Endothelial cell of umbilical vein (primary cell): ENCODE measurements around the gene VAPB. TPM values are rescaled to one million over a fixed set of nuclear protein-coding genes. Genes with fewer than 3 reads are reported as not detected.

Experiments used
- BruUV-seq: library from RNA; stranded (reverse); fragments of 400-500 nt; replicated peaks from 2 replicates; lab custom pipeline; 2021; lab: Mats Ljungman, UMichigan
- CTCF ChIA-PET: fragments of 300-600, 350-600 bp; sonication (Branson Sonifier 250); formaldehyde crosslinking; loops from one replicate; lab custom pipeline; 2021; ENCODE audit warnings: antibody characterized with exemption, inconsistent platforms; lab: Charles Lee
- POLR2A ChIA-PET: fragments of 300-600, 350-600 bp; sonication (Branson Sonifier 250); formaldehyde crosslinking; loops from one replicate; lab custom pipeline; 2021; ENCODE audit warnings: antibody characterized with exemption, inconsistent platforms; lab: Charles Lee
- DNase-seq: peaks from one replicate; pipeline ENCODE4 v3.0.0-alpha.2; 2011; ENCODE audit warnings: low read depth, low spot score
- FAIRE-seq: peaks from 2 replicates; lab custom pipeline; 2011; peaks lifted over from hg19 to GRCh38; lab: Jason Lieb, UNC
- H2AFZ ChIP-seq: 2 replicates; pipeline ENCODE4 v1.6.0; 2012; ENCODE audit warnings: low read depth, low read length, control low read depth, inconsistent platforms
- H3K27ac ChIP-seq: 2 replicates; pipeline ENCODE4 v1.5.1; 2011; ENCODE audit warnings: low read depth, mild to moderate bottlenecking, control low read depth, low read length, moderate library complexity; ENCODE audit not compliant: insufficient read depth
- H3K27me3 ChIP-seq, 2 experiments: 2 replicates each; pipeline versions ENCODE4 v1.6.0 to v1.6.1; 2011; ENCODE audit warnings: low read length in 2 of 2, mixed read lengths in 1 of 2; ENCODE audit not compliant: control insufficient read depth in 2 of 2, insufficient read depth in 2 of 2
- H3K36me3 ChIP-seq, 2 experiments: 2 replicates in 1 of 2; 3 replicates in 1 of 2; pipeline ENCODE4 v1.5.1; 2011; ENCODE audit warnings: low read length in 2 of 2, mild to moderate bottlenecking in 1 of 2, moderate library complexity in 1 of 2; ENCODE audit not compliant: control insufficient read depth in 2 of 2, insufficient read depth in 2 of 2; ENCODE audit errors: extremely low read depth in 1 of 2
- H3K4me1 ChIP-seq: 3 replicates; pipeline ENCODE4 v1.5.1; 2011; ENCODE audit warnings: mild to moderate bottlenecking, low read length; ENCODE audit not compliant: control insufficient read depth, insufficient read depth; ENCODE audit errors: extremely low read depth
- H3K4me2 ChIP-seq: 2 replicates; pipeline ENCODE4 v1.6.1; 2011; ENCODE audit warnings: low read length, control low read depth, mixed read lengths; ENCODE audit not compliant: insufficient read depth
- H3K4me3 ChIP-seq, 3 experiments: fragments of 200-600 bp in 1 of 3; sonication (generic), shearing (Covaris generic) in 1 of 3; replicated peaks in 1 of 3; 2 replicates each; pipeline ENCODE4 v1.5.1; 2011 to 2016; ENCODE audit warnings: control low read depth in 3 of 3, low read length in 3 of 3, mild to moderate bottlenecking in 2 of 3, inconsistent platforms in 1 of 3, low read depth in 1 of 3, moderate library complexity in 1 of 3; ENCODE audit not compliant: insufficient read depth in 1 of 3
- H3K79me2 ChIP-seq: 2 replicates; pipeline ENCODE4 v1.6.0; 2012; ENCODE audit warnings: low read length, inconsistent platforms; ENCODE audit not compliant: control insufficient read depth, insufficient read depth
- H3K9ac ChIP-seq: replicated peaks from 2 replicates; pipeline ENCODE3; 2011; ENCODE audit warnings: low read length, control low read depth; ENCODE audit not compliant: insufficient read depth; ENCODE audit errors: extremely low read depth
- H3K9me1 ChIP-seq: replicated peaks from 3 replicates; pipeline ENCODE4 v1.6.0; 2011; ENCODE audit warnings: mild to moderate bottlenecking, low read length; ENCODE audit not compliant: control insufficient read depth, insufficient read depth; ENCODE audit errors: extremely low read depth
- H3K9me3 ChIP-seq: replicated peaks from 2 replicates; pipeline ENCODE4 v1.5.1; 2012; ENCODE audit warnings: low read length, inconsistent platforms; ENCODE audit not compliant: control insufficient read depth, insufficient read depth
- H4K20me1 ChIP-seq: replicated peaks from 2 replicates; pipeline ENCODE3; 2011; ENCODE audit warnings: mild to moderate bottlenecking, low read length; ENCODE audit not compliant: control insufficient read depth, insufficient read depth; ENCODE audit errors: extremely low read depth
- EZH2 ChIP-seq: IDR thresholded peaks from 2 replicates; pipeline ENCODE4 v1.6.1; 2012; ENCODE audit warnings: borderline replicate concordance, low read depth, mild to moderate bottlenecking, moderate library complexity, low read length, inconsistent platforms; ENCODE audit not compliant: severe bottlenecking
- FOS ChIP-seq: IDR thresholded peaks from 2 replicates; pipeline ENCODE4 v1.6.1; 2011; ENCODE audit warnings: mild to moderate bottlenecking, low read length, moderate library complexity, borderline replicate concordance; ENCODE audit not compliant: insufficient read depth
- GATA2 ChIP-seq: IDR thresholded peaks from 2 replicates; pipeline ENCODE4 v1.7.0; 2011; ENCODE audit warnings: low read depth, mild to moderate bottlenecking, moderate library complexity, mixed read lengths, low read length; ENCODE audit not compliant: insufficient read length, insufficient read depth
- JUN ChIP-seq: IDR thresholded peaks from 2 replicates; pipeline ENCODE4 v1.6.1; 2011; ENCODE audit warnings: borderline replicate concordance, low read depth; ENCODE audit not compliant: insufficient read length, insufficient read depth
- MYC ChIP-seq: IDR thresholded peaks from one replicate; pipeline ENCODE4 v1.6.1; 2011; ENCODE audit warnings: mild to moderate bottlenecking, low read depth, low read length
- POLR2A ChIP-seq: IDR thresholded peaks from 2 replicates; pipeline ENCODE4 v1.6.1; 2012; ENCODE audit warnings: low read depth, mild to moderate bottlenecking, control low read depth, low read length
- POLR2AphosphoS5 ChIP-seq: IDR thresholded peaks from 2 replicates; pipeline ENCODE4 v1.6.1; 2012; ENCODE audit warnings: low read depth, mild to moderate bottlenecking, control low read depth, low read length, moderate library complexity; ENCODE audit not compliant: insufficient read depth
- dilution Hi-C: fragments of 300-500 bp; cut with MboI; formaldehyde crosslinking; loops from one replicate; pipeline ENCODE4 v1.15.0; 2019; ENCODE audit warnings: low sequenced_read_pairs; ENCODE audit not compliant: extremely low pct_ligation_motif_present
- intact Hi-C: fragments of 100-400 bp; cut with micrococcal nuclease; formaldehyde crosslinking; loops from one replicate; pipeline ENCODE4 v1.10.0; 2022
- polyA plus RNA-seq, 4 experiments: library from polyadenylated mRNA; depleted of rRNA in 3 of 4; stranded (reverse) in 3 of 4; unstranded in 1 of 4; fragments of >200 nt; gene quantifications; 2 replicates each; pipeline versions ENCODE4 v1.2.1 to v1.2.3, GENCODE V29; 2011 to 2012; ENCODE audit warnings: missing spikeins in 1 of 4
- total RNA-seq: library from RNA; stranded (reverse); gene quantifications from 2 replicates; pipeline ENCODE4 v1.2.3, GENCODE V29; 2021
- TF ChIP-seq, protein P1 (sequence below): IDR thresholded peaks from 2 replicates; pipeline ENCODE4 v1.6.1; 2011; ENCODE audit not compliant: insufficient read depth, insufficient read length
- TF ChIP-seq, protein P2 (sequence below), 2 donors: IDR thresholded peaks; 1 replicate in 1 of 2; 2 replicates in 1 of 2; pipeline ENCODE4 v1.5.1; 2011; ENCODE audit warnings: low read length in 2 of 2, mild to moderate bottlenecking in 2 of 2, moderate library complexity in 2 of 2, control low read depth in 1 of 2, inconsistent platforms in 1 of 2, low read depth in 1 of 2; ENCODE audit not compliant: insufficient read depth in 1 of 2; ENCODE audit errors: extremely low read depth in 1 of 2

Gene VAPB
- total and polyA plus RNA-seq, 2 donors (not counting 3 experiments of a cell fraction or from before 2014, with no cell fraction given), result 17.9 to 48.9 TPM

- H3K9ac ChIP-seq, result no peak overlapping the region
- ChIA-PET POLR2A (no interaction called here), CTCF (interaction anchor here (0.8 kb wide), 1 partner anchor 141 kb away, joined by 3 read pairs; no protein-coding TSS in a partner anchor)
- DNase-seq (no peak), FAIRE-seq (no peak)
- no peak for TF ChIP-seq POLR2AphosphoS5
- TF ChIP-seq, protein P1, sequence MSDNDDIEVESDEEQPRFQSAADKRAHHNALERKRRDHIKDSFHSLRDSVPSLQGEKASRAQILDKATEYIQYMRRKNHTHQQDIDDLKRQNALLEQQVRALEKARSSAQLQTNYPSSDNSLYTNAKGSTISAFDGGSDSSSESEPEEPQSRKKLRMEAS, result no peak
- H3K27me3 ChIP-seq, result no peaks in the 10 kb centered on the region
- H3K27ac ChIP-seq, result no peak overlapping the region
- H3K9me3 ChIP-seq, result no peaks in the 10 kb centered on the region
- H3K4me1 ChIP-seq, result peaks cover 7% of the 10 kb centered on the region
- peaks cover 32% of the 10 kb centered on the region for H4K20me1 ChIP-seq
- intact Hi-C loops (no loop called here), dilution Hi-C loops (no loop called here)
- H2AFZ ChIP-seq, result no peak overlapping the region
- peaks cover 3% of the 10 kb centered on the region for H3K9me1 ChIP-seq
- H3K4me2 ChIP-seq, result no peak overlapping the region
- H3K79me2 ChIP-seq, result peaks cover 99% of the 10 kb centered on the region
- BruUV-seq, result no TSS peak
- H3K4me3 ChIP-seq, result no peak overlapping the region
- H3K36me3 ChIP-seq, result peaks cover 2 to 3% of the 10 kb centered on the region in 2 experiments
These were observed 6.6 kb downstream of the VAPB start for GRCh38 chr20:58395604-58396003.

- Histone ChIP-seq H3K36me3 (no peaks in the 10 kb centered on the region), H2AFZ (no peak overlapping the region), H3K9me3 (no peaks in the 10 kb centered on the region), H4K20me1 (peaks cover 31% of the 10 kb centered on the region), H3K4me2 (no peak overlapping the region), H3K9me1 (peaks cover 3% of the 10 kb centered on the region), H3K27ac (no peak overlapping the region), H3K27me3 (no peaks in the 10 kb centered on the region), H3K4me1 (no peaks in the 10 kb centered on the region), H3K4me3 (no peak overlapping the region), H3K79me2 (peaks cover 99% of the 10 kb centered on the region), H3K9ac (no peak overlapping the region)
- ChIA-PET CTCF (no interaction called here), POLR2A (no interaction called here)
- intact Hi-C loops, result no loop called here
- TF ChIP-seq GATA2, result no peak
- TF ChIP-seq, protein P2, sequence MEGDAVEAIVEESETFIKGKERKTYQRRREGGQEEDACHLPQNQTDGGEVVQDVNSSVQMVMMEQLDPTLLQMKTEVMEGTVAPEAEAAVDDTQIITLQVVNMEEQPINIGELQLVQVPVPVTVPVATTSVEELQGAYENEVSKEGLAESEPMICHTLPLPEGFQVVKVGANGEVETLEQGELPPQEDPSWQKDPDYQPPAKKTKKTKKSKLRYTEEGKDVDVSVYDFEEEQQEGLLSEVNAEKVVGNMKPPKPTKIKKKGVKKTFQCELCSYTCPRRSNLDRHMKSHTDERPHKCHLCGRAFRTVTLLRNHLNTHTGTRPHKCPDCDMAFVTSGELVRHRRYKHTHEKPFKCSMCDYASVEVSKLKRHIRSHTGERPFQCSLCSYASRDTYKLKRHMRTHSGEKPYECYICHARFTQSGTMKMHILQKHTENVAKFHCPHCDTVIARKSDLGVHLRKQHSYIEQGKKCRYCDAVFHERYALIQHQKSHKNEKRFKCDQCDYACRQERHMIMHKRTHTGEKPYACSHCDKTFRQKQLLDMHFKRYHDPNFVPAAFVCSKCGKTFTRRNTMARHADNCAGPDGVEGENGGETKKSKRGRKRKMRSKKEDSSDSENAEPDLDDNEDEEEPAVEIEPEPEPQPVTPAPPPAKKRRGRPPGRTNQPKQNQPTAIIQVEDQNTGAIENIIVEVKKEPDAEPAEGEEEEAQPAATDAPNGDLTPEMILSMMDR (IDR thresholded peaks at IDR 0.05; ENCODE audit: extremely low read depth in 1 of 2, insufficient read depth in 1 of 2, low read depth in 1 of 2, low read length in 2 of 2), result no peak
- TF ChIP-seq, protein P1, result no peak
- no peak for TF ChIP-seq POLR2AphosphoS5
- no peak for TF ChIP-seq EZH2
- TF ChIP-seq JUN, result no peak
- no peak for TF ChIP-seq MYC
- TF ChIP-seq FOS, result no peak
- TF ChIP-seq POLR2A, result no peak
- dilution Hi-C loops, result no loop called here
- BruUV-seq, result no TSS peak
- no peak for DNase-seq
- FAIRE-seq, result no peak
These were observed 8.4 kb downstream of the VAPB start for GRCh38 chr20:58397429-58397828.
